ENCODE results near the gene PARP12.
"Not testable (repeated sequence)": the region's sequence is repeated elsewhere in the genome, so short reads cannot be mapped to it uniquely, and the experiment has no call there.

The PARP12 gene

GRCh38 chr7:140062528-140063299 is at the start of gene PARP12:
Gene PARP12, minus strand, starts transcription at chr7:140062951. Its CDS starts 104 bp downstream, at chr7:140062847.
- peak; percentile 85 to 91 for DNase-seq

GRCh38 chr7:140108777-140109176 is 46.0 kb upstream of the PARP12 start:
- DNase-seq, result not testable (repeated sequence)

- DNase-seq, result no peak
These were observed 33.7 kb upstream of the PARP12 start for GRCh38 chr7:140096459-140096858.

- no peak for DNase-seq
These were observed 30.6 kb upstream of the PARP12 start for GRCh38 chr7:140093375-140093774.

- DNase-seq, result no peak
These were observed 22.7 kb upstream of the PARP12 start for GRCh38 chr7:140085447-140085846.

GRCh38 chr7:140084972-140085371 is 22.2 kb upstream of the PARP12 start:
- DNase-seq, result peak in 1 of 2 experiments; percentile 59

GRCh38 chr7:140084142-140084655 is 21.4 kb upstream of the PARP12 start:
- DNase-seq, result no peak

- no peak for DNase-seq
These were observed 20.0 kb upstream of the PARP12 start for GRCh38 chr7:140082770-140083169.

- DNase-seq, result no peak
These were observed 19.1 kb upstream of the PARP12 start for GRCh38 chr7:140081774-140082425.

GRCh38 chr7:140080919-140081318 is 18.2 kb upstream of the PARP12 start:
- DNase-seq, result no peak

- DNase-seq, result no peak
These were observed 16.4 kb upstream of the PARP12 start for GRCh38 chr7:140079121-140079536.

GRCh38 chr7:140078392-140078791 is 15.6 kb upstream of the PARP12 start:
- DNase-seq, result no peak

GRCh38 chr7:140074780-140075179 is 12.0 kb upstream of the PARP12 start:
- no peak for DNase-seq

- no peak for DNase-seq
These were observed 7.8 kb upstream of the PARP12 start for GRCh38 chr7:140070546-140070945.

- no peak for DNase-seq
These were observed 6.7 kb upstream of the PARP12 start for GRCh38 chr7:140069298-140069949.

- no peak for DNase-seq
These were observed 5.3 kb upstream of the PARP12 start for GRCh38 chr7:140068033-140068432.

- DNase-seq, result no peak
These were observed 4.3 kb upstream of the PARP12 start for GRCh38 chr7:140067052-140067451.

GRCh38 chr7:140062118-140062527 is 628 bp downstream of the PARP12 start:
- DNase-seq, result peak in 1 of 2 experiments; percentile 55

- DNase-seq, result no peak
These were observed 1.2 kb downstream of the PARP12 start for GRCh38 chr7:140061607-140061930.

- DNase-seq, result no peak
These were observed 1.8 kb downstream of the PARP12 start for GRCh38 chr7:140060788-140061606.

- DNase-seq, result no peak
These were observed 2.5 kb downstream of the PARP12 start for GRCh38 chr7:140060243-140060630.
